ENCODE results near the gene GRIN2D. TPM values are rescaled to one million over a fixed set of nuclear protein-coding genes. Genes with fewer than 3 reads are reported as not detected.

Gene GRIN2D
- total RNA-seq, 1 donor from 2014 or later = 0.20 TPM

- no peak for ATAC-seq
Observed at GRCh38 chr19:48428670-48429069, 35.2 kb downstream of the GRIN2D start.

GRCh38 chr19:48433337-48433736 lies 39.9 kb downstream of the GRIN2D start:
- no peak for DNase-seq (ENCODE audit: low spot score)
- ATAC-seq = no peak

More at GRCh38 chr19:48428670-48429069, 35.2 kb downstream of the GRIN2D start:
- DNase-seq (ENCODE audit: low spot score) = no peak

GRCh38 chr19:48436586-48436985 lies 43.1 kb downstream of the GRIN2D start:
- no peak for ATAC-seq
- no peak for DNase-seq (ENCODE audit: low spot score)

- ATAC-seq (no peak), DNase-seq (ENCODE audit: low spot score) (no peak)
Observed at GRCh38 chr19:48441360-48442050, 48.0 kb downstream of the GRIN2D start.

- ATAC-seq (no peak), DNase-seq (ENCODE audit: low spot score) (no peak)
Observed at GRCh38 chr19:48442116-48443035, 48.9 kb downstream of the GRIN2D start.

GRCh38 chr19:48443256-48443655 lies 49.8 kb downstream of the GRIN2D start:
- ATAC-seq = no peak
- no peak for DNase-seq (ENCODE audit: low spot score)

Other genes with a start within 250 kb of the GRIN2D start
- gene LIG1, start 223.3 kb upstream of the GRIN2D start, total RNA-seq = 9.8 TPM
- gene ZSWIM9, start 223.0 kb upstream of the GRIN2D start, total RNA-seq = 3.2 TPM
- gene CARD8, start 137.8 kb upstream of the GRIN2D start, total RNA-seq = 17.4 TPM
- gene ZNF114, start 123.6 kb upstream of the GRIN2D start, total RNA-seq = not detected
- gene EMP3, start 68.1 kb upstream of the GRIN2D start, total RNA-seq = 6.7 TPM
- 19.0 TPM for gene TMEM143, start 29.7 kb upstream of the GRIN2D start, total RNA-seq
- not detected for gene SYNGR4, start 29.3 kb upstream of the GRIN2D start, total RNA-seq
- gene KDELR1, start 2.1 kb upstream of the GRIN2D start, total RNA-seq = 68.4 TPM
- gene GRWD1, start 52.3 kb downstream of the GRIN2D start, total RNA-seq = 16.0 TPM
- 0.38 TPM for gene KCNJ14, start 61.9 kb downstream of the GRIN2D start, total RNA-seq
- 13.9 TPM for gene CYTH2, start 75.7 kb downstream of the GRIN2D start, total RNA-seq
- gene LMTK3, start 118.2 kb downstream of the GRIN2D start, total RNA-seq = 0.43 TPM
- not detected for gene SULT2B1, start 158.5 kb downstream of the GRIN2D start, total RNA-seq
- not detected for gene SPACA4, start 213.1 kb downstream of the GRIN2D start, total RNA-seq
- gene FAM83E, start 221.4 kb downstream of the GRIN2D start, total RNA-seq = 0.18 TPM
- 401 TPM for gene RPL18, start 225.5 kb downstream of the GRIN2D start, total RNA-seq
- gene SPHK2, start 225.8 kb downstream of the GRIN2D start, total RNA-seq = 41.6 TPM
- gene DBP, start 243.7 kb downstream of the GRIN2D start, total RNA-seq = 11.4 TPM